Epithelial cell of esophagus (primary cell): ENCODE results near the gene DROSHA.

Experiments
- DNase-seq: peaks from one replicate; pipeline ENCODE4 v3.0.0; 2010; ENCODE audit warnings: low read depth
- H3K4me3 ChIP-seq: 2 replicates; pipeline ENCODE4 v1.5.1; 2011; ENCODE audit warnings: mild to moderate bottlenecking, low read length, control low read depth
- CTCF ChIP-seq: IDR thresholded peaks from 2 replicates; pipeline ENCODE4 v1.5.1; 2011; ENCODE audit warnings: low read depth, mild to moderate bottlenecking, low read length, control low read depth, inconsistent platforms; ENCODE audit not compliant: insufficient read depth; ENCODE audit errors: missing control alignments

The DROSHA gene, protein sequence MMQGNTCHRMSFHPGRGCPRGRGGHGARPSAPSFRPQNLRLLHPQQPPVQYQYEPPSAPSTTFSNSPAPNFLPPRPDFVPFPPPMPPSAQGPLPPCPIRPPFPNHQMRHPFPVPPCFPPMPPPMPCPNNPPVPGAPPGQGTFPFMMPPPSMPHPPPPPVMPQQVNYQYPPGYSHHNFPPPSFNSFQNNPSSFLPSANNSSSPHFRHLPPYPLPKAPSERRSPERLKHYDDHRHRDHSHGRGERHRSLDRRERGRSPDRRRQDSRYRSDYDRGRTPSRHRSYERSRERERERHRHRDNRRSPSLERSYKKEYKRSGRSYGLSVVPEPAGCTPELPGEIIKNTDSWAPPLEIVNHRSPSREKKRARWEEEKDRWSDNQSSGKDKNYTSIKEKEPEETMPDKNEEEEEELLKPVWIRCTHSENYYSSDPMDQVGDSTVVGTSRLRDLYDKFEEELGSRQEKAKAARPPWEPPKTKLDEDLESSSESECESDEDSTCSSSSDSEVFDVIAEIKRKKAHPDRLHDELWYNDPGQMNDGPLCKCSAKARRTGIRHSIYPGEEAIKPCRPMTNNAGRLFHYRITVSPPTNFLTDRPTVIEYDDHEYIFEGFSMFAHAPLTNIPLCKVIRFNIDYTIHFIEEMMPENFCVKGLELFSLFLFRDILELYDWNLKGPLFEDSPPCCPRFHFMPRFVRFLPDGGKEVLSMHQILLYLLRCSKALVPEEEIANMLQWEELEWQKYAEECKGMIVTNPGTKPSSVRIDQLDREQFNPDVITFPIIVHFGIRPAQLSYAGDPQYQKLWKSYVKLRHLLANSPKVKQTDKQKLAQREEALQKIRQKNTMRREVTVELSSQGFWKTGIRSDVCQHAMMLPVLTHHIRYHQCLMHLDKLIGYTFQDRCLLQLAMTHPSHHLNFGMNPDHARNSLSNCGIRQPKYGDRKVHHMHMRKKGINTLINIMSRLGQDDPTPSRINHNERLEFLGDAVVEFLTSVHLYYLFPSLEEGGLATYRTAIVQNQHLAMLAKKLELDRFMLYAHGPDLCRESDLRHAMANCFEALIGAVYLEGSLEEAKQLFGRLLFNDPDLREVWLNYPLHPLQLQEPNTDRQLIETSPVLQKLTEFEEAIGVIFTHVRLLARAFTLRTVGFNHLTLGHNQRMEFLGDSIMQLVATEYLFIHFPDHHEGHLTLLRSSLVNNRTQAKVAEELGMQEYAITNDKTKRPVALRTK (N-terminal part only)

DNA sequence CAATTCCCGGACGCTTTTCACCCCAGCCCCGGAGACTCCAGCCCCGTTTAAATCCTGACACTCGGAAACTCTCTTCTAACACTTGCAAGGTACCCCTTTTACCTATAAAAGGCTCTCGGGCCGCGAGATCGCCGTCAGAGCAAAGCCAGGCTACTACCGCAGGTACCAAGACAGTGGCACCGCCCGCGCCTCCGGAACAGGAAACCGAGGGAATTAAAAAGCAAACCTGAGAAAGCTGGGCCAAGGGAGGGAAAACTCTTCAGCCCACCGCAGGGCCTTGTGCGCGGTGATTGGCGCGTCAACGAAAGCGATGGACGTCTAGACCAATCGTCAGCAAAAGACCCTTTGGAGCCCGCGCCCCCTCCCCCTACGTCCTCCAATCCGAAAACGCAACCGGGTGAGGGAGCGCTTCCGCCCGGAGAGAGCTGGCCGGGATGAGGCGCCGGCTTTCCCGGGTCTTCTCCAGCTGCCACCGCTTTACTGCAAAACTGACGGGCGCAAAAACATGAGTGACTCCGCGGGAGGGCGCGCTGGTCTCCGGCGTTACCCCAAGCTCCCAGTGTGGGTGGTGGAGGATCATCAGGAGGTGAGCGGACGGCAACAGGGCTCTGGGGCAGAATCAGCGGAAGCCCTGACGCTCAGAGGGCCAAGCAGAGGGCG is at the start of gene DROSHA, which contains the start of gene C5orf22:
DROSHA (minus strand) TSS at position 206 of the 660 bp plus-strand sequence. CDS start 3,034 bp downstream, outside the sequence.
C5orf22 (plus strand) TSS at position 414 of the 660 bp plus-strand sequence; CDS start at position 506, 92 bp downstream.
- no peak for TF ChIP-seq CTCF
- peak; percentile 98 for DNase-seq
- peak within 1 kb of the TSS; percentile 98 for H3K4me3 ChIP-seq

DNA sequence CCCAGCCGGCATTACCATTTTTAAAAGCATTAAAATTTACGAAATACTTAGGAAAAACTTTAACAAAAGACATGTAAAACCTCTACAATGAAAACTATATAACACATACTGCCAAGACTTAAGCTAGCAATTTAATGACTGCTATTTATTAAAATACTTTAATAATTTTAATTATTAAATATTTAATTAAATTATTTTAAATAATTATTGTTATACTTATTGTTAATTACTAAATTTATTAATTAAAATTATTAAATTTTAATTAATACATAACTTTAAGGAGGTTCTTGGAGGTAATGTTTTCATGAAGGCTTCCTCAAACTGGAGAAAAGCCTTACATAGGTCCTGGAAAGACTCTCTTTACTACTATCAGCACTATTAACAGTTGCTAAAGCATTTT is 47.7 kb upstream of the DROSHA start:
- no peak overlapping the region for H3K4me3 ChIP-seq
- TF ChIP-seq CTCF: no peak
- no peak for DNase-seq

DNA sequence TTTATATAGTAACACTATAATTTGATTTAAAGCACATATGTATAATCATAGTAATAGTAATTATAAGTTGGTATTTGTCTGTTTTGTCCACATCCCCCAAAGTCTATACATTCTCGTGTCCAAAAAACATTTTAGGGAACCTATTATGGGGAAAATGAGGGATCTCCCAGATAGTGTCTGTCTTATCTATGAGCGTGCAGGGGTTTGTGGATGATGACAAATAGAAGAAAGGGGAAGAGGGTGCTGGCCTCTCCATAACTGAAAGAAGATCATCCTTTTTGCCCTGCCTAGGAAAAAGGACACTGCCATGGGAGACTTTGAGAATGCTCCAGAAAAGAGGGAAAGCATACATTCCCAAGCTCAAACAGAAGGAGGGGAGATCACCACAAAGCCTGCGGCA is 45.5 kb upstream of the DROSHA start:
- no peak overlapping the region for H3K4me3 ChIP-seq
- no peak for DNase-seq
- no peak for TF ChIP-seq CTCF

DNA sequence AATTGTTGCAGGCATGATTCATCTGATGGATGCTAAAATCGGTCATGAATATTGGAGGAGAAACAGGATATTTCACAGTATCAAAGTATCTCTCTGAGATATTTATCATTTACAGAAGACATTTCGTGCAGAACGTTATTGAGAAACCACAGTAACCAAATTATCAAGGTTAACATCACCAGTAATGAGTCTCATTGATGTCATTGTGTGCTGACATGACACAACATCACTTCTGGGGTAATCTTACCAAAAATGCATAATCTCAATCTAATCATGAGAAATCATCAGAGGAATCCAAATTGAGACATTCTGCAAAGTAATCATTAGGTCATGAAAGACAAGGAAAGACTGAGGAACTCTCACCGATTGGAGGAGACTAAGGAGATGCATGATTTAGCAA is 42.9 kb upstream of the DROSHA start:
- no peak for DNase-seq
- H3K4me3 ChIP-seq: no peak overlapping the region
- TF ChIP-seq CTCF: no peak

GRCh38 chr5:31573494-31574142 is 41.7 kb upstream of the DROSHA start:
- no peak for TF ChIP-seq CTCF
- DNase-seq: no peak
- H3K4me3 ChIP-seq: no peak overlapping the region

GRCh38 chr5:31569068-31569467 is 37.2 kb upstream of the DROSHA start:
- no peak overlapping the region for H3K4me3 ChIP-seq
- TF ChIP-seq CTCF: no peak
- DNase-seq: no peak
